Fibroblast of lung (primary cell): ENCODE results near the gene PPFIA2. TPM values are rescaled to one million over a fixed set of nuclear protein-coding genes. Genes with fewer than 3 reads are reported as not detected.

ENCODE experiments used
- DNase-seq, 2 donors: peaks; one replicate each; pipeline versions ENCODE4 v3.0.0 to v3.0.0-alpha.2; 2010; ENCODE audit warnings: low read depth in 2 of 2
- H2AFZ ChIP-seq: 2 replicates; pipeline ENCODE4 v1.5.1; 2012; ENCODE audit warnings: low read length, control low read depth, inconsistent platforms
- H3K27ac ChIP-seq: 2 replicates; pipeline ENCODE4 v1.5.1; 2011; ENCODE audit warnings: low read length, control low read depth; ENCODE audit not compliant: insufficient read depth
- H3K27me3 ChIP-seq: 2 replicates; pipeline ENCODE4 v1.5.1; 2011; ENCODE audit warnings: mild to moderate bottlenecking, low read length; ENCODE audit not compliant: control insufficient read depth, insufficient read depth
- H3K36me3 ChIP-seq: 2 replicates; pipeline ENCODE4 v1.5.1; 2011; ENCODE audit warnings: low read length; ENCODE audit not compliant: control insufficient read depth, insufficient read depth
- H3K4me1 ChIP-seq: 2 replicates; pipeline ENCODE4 v1.5.1; 2011; ENCODE audit warnings: low read length; ENCODE audit not compliant: control insufficient read depth, insufficient read depth; ENCODE audit errors: extremely low read depth
- H3K4me2 ChIP-seq: 2 replicates; pipeline ENCODE4 v1.5.1; 2011; ENCODE audit warnings: low read length, control low read depth; ENCODE audit not compliant: insufficient read depth; ENCODE audit errors: extremely low read depth
- H3K4me3 ChIP-seq, 4 experiments: fragments of 200-600 bp in 1 of 4; sonication (generic) in 1 of 4; replicated peaks in 1 of 4; 2 replicates each; pipeline ENCODE4 v1.5.1; 2011 to 2016; ENCODE audit warnings: low read length in 4 of 4, low read depth in 3 of 4, mild to moderate bottlenecking in 3 of 4, control low read depth in 2 of 4, inconsistent platforms in 1 of 4, mixed read lengths in 1 of 4; ENCODE audit not compliant: insufficient read depth in 1 of 4; ENCODE audit errors: control extremely low read depth in 1 of 4
- H3K79me2 ChIP-seq: 2 replicates; pipeline ENCODE4 v1.5.1; 2012; ENCODE audit warnings: mild to moderate bottlenecking, low read length, inconsistent platforms; ENCODE audit not compliant: control insufficient read depth, insufficient read depth
- H3K9ac ChIP-seq: 2 replicates; pipeline ENCODE4 v1.5.1; 2011; ENCODE audit warnings: mild to moderate bottlenecking, low read length, control low read depth; ENCODE audit not compliant: insufficient read depth
- H3K9me3 ChIP-seq: 2 replicates; pipeline ENCODE4 v1.5.1; 2012; ENCODE audit warnings: low read depth, low read length; ENCODE audit not compliant: control insufficient read depth, insufficient read depth
- H4K20me1 ChIP-seq: 2 replicates; pipeline ENCODE4 v1.5.1; 2011; ENCODE audit warnings: low read length; ENCODE audit not compliant: control insufficient read depth, insufficient read depth; ENCODE audit errors: extremely low read depth
- EZH2 ChIP-seq: IDR thresholded peaks from 2 replicates; pipeline ENCODE4 v1.5.1; 2012; ENCODE audit warnings: low read length, control low read depth, mild to moderate bottlenecking; ENCODE audit errors: missing control alignments
- polyA plus RNA-seq, 2 donors: library from polyadenylated mRNA; depleted of rRNA in 1 of 2; stranded (reverse) in 1 of 2; unstranded in 1 of 2; fragments of >200 nt; gene quantifications; 2 replicates each; pipeline ENCODE4 v1.2.1, GENCODE V29; 2011 to 2012; ENCODE audit warnings: missing spikeins in 1 of 2
- total RNA-seq: library from RNA; depleted of rRNA; stranded (reverse); fragments of >200 nt; gene quantifications from 2 replicates; pipeline ENCODE4 v1.2.1, GENCODE V29; 2014
- TF ChIP-seq, protein P1 (sequence below), 2 donors: IDR thresholded peaks in 1 of 2; conservative IDR thresholded peaks in 1 of 2; 1 replicate in 1 of 2; 2 replicates in 1 of 2; pipeline ENCODE4 v1.5.1; 2011 to 2012; ENCODE audit warnings: low read length in 2 of 2, control low read depth in 1 of 2, inconsistent platforms in 1 of 2, low read depth in 1 of 2, mild to moderate bottlenecking in 1 of 2

The PPFIA2 gene
- total and polyA plus RNA-seq, 2 donors (not counting 1 experiment from before 2014, with no cell fraction given) = 0.54 to 2.1 TPM

DNA sequence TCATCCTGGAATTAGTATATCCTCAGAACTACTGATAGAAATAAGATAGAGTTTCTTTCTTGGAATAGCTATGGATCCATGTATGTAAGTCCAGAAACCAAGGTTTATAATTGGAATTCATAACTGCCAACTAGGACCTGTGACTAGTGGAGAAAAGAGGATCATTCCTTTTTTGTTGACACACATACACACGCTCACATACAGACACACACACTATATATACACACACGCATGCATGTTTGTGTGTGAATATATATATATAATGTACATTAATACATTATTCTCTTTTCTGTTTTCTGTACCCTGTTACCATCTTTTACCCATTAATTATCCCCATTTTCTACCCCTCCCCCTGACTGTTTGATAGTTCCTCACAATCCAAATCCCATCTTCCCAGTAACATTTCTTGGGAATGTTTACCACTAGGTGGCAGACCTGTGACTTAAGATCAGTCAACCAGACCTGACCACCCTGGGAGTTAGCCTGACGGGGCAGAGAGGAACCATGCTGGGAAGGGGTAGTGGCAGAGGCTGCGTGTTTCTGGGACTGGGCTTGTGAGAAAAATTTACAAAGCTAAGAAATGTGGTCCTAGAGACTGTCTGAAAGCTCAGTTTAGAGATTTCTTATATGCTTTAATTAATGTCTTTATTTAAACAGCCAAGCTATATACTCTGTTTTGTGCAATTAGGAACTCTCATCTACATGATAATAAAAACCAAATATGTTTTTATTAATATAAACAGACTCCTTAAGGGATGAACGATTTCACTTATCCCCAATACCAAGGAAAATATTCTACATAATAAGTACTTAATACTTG is 308.0 kb downstream of the PPFIA2 start:
- no peak overlapping the region for H3K4me2 ChIP-seq
- H2AFZ ChIP-seq = no peak overlapping the region
- no peak overlapping the region for H3K4me3 ChIP-seq
- no peaks in the 10 kb centered on the region for H3K9me3 ChIP-seq
- H3K79me2 ChIP-seq = no peaks in the 10 kb centered on the region
- peak; percentile 76 for DNase-seq
- no peaks in the 10 kb centered on the region for H3K27me3 ChIP-seq
- TF ChIP-seq, protein P1, sequence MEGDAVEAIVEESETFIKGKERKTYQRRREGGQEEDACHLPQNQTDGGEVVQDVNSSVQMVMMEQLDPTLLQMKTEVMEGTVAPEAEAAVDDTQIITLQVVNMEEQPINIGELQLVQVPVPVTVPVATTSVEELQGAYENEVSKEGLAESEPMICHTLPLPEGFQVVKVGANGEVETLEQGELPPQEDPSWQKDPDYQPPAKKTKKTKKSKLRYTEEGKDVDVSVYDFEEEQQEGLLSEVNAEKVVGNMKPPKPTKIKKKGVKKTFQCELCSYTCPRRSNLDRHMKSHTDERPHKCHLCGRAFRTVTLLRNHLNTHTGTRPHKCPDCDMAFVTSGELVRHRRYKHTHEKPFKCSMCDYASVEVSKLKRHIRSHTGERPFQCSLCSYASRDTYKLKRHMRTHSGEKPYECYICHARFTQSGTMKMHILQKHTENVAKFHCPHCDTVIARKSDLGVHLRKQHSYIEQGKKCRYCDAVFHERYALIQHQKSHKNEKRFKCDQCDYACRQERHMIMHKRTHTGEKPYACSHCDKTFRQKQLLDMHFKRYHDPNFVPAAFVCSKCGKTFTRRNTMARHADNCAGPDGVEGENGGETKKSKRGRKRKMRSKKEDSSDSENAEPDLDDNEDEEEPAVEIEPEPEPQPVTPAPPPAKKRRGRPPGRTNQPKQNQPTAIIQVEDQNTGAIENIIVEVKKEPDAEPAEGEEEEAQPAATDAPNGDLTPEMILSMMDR (conservative IDR thresholded peaks at IDR 0.05 in 1 of 2, IDR thresholded peaks at IDR 0.05 in 1 of 2; ENCODE audit: low read depth in 1 of 2, low read length in 2 of 2) = peak; percentile 67 to 75
- no peak for TF ChIP-seq EZH2
- no peaks in the 10 kb centered on the region for H4K20me1 ChIP-seq
- no peaks in the 10 kb centered on the region for H3K4me1 ChIP-seq
- no peak overlapping the region for H3K9ac ChIP-seq
- H3K36me3 ChIP-seq = no peaks in the 10 kb centered on the region
- H3K27ac ChIP-seq = no peak overlapping the region

DNA sequence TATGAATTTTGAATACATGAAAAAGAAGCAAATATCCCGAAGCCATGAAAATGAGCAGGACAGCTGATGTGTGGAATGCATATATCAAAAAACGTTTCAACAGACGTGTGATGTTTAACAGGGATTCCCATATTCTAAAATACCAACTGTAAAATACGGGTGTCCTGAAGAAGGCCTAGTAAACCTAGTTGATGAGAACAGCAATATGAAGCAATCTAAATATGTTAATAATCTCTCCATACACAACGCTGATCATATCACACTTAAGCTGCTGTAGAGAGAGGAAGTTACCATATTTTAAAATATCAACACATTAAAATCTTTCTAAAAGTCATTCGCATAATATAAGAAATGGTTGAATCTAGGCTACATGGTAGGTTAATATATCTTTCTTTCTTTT is 317.5 kb downstream of the PPFIA2 start:
- H3K27me3 ChIP-seq = no peaks in the 10 kb centered on the region
- no peak overlapping the region for H3K4me3 ChIP-seq
- no peaks in the 10 kb centered on the region for H3K9me3 ChIP-seq
- no peaks in the 10 kb centered on the region for H3K4me1 ChIP-seq
- no peaks in the 10 kb centered on the region for H3K79me2 ChIP-seq
- no peaks in the 10 kb centered on the region for H4K20me1 ChIP-seq
- H2AFZ ChIP-seq = no peak overlapping the region
- no peaks in the 10 kb centered on the region for H3K36me3 ChIP-seq
- TF ChIP-seq, protein P1 (conservative IDR thresholded peaks at IDR 0.05 in 1 of 2, IDR thresholded peaks at IDR 0.05 in 1 of 2; ENCODE audit: low read depth in 1 of 2, low read length in 2 of 2) = no peak
- TF ChIP-seq EZH2 = no peak
- H3K27ac ChIP-seq = no peak overlapping the region
- H3K4me2 ChIP-seq = no peak overlapping the region
- no peak overlapping the region for H3K9ac ChIP-seq
- DNase-seq = no peak

DNA sequence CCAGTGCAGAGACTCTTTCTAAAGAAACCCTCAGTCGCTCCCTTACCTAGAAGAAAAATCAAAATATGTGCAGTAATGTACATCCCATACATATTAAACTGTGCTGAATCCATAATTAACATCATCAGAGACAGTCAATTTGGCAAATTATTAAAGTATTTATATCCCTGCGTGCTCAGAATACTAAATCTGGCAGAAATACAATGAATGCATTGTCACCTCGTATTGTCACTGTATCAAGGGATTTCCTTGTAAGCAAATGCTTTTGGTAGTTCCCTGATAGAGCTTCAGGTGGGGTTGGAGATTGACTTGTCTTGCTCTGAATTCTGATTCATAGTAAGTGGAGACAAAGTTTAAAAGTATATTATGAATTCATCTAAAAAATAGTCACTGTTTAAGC is 319.1 kb downstream of the PPFIA2 start:
- Histone ChIP-seq H3K79me2 (no peaks in the 10 kb centered on the region), H3K4me3 (no peak overlapping the region), H2AFZ (no peak overlapping the region), H4K20me1 (no peaks in the 10 kb centered on the region), H3K9me3 (no peaks in the 10 kb centered on the region), H3K4me2 (no peak overlapping the region), H3K27me3 (no peaks in the 10 kb centered on the region), H3K9ac (no peak overlapping the region), H3K36me3 (no peaks in the 10 kb centered on the region), H3K27ac (no peak overlapping the region), H3K4me1 (no peaks in the 10 kb centered on the region)
- DNase-seq = no peak
- TF ChIP-seq, protein P1 (conservative IDR thresholded peaks at IDR 0.05 in 1 of 2, IDR thresholded peaks at IDR 0.05 in 1 of 2; ENCODE audit: low read depth in 1 of 2, low read length in 2 of 2) = no peak
- no peak for TF ChIP-seq EZH2
